Duodenal mucosa (tissue), 2 donors: Measurements from ENCODE around the gene ADD2.
"Not testable (repeated sequence)": the region's sequence is repeated elsewhere in the genome, so short reads cannot be mapped to it uniquely, and the experiment has no call there.

Source experiments
- H3K27ac ChIP-seq: one replicate; pipeline ENCODE4 v1.7.0; 2013; ENCODE audit warnings: low read depth, low read length
- H3K27me3 ChIP-seq, 2 donors: one replicate each; pipeline ENCODE4 v1.7.0; 2013; ENCODE audit warnings: low read length in 2 of 2, control low read depth in 1 of 2; ENCODE audit not compliant: insufficient read depth in 2 of 2, control insufficient read depth in 1 of 2
- H3K36me3 ChIP-seq, 2 donors: one replicate each; pipeline ENCODE4 v1.7.0; 2013; ENCODE audit warnings: low read length in 2 of 2, control low read depth in 1 of 2; ENCODE audit not compliant: insufficient read depth in 2 of 2, control insufficient read depth in 1 of 2
- H3K4me1 ChIP-seq, 2 donors: one replicate each; pipeline ENCODE4 v1.7.0; 2013; ENCODE audit warnings: low read length in 2 of 2, control low read depth in 1 of 2; ENCODE audit not compliant: insufficient read depth in 2 of 2, control insufficient read depth in 1 of 2
- H3K4me3 ChIP-seq, 2 donors: one replicate each; pipeline ENCODE4 v1.7.0; 2013; ENCODE audit warnings: low read length in 2 of 2, low read depth in 1 of 2
- H3K9ac ChIP-seq, 2 donors: one replicate each; pipeline ENCODE4 v1.7.0; 2013; ENCODE audit warnings: low read length in 2 of 2, low read depth in 1 of 2
- H3K9me3 ChIP-seq, 2 donors: one replicate each; pipeline ENCODE4 v1.7.0; 2013; ENCODE audit warnings: low read length in 2 of 2, control low read depth in 1 of 2; ENCODE audit not compliant: control insufficient read depth in 1 of 2

The ADD2 gene

DNA sequence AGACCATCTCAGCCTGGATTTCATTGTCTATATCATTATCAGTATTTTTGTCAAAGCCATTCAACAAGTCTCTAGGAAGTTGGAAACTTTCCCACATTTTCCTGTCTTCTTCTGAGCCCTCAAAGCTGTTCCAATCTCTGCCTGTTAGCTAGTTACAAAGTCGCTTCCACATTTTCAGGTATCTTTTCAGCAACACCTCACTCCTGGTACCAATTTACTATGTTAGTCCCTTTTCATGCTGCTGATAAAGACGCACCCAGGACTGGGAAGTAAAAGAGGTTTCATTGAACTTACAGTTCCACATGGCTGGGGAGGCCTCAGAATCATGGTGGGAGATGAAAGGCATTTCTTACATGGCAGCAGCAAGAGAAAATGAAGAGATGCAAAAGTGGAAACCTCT lies 31.7 kb upstream of the ADD2 start:
- Histone ChIP-seq H3K9ac (no peak overlapping the region), H3K4me1 (no peaks in the 10 kb centered on the region), H3K27me3 (peaks cover 0 to 7% of the 10 kb centered on the region in 2 donors), H3K4me3 (no peak overlapping the region), H3K36me3 (no peaks in the 10 kb centered on the region), H3K27ac (no peak overlapping the region), H3K9me3 (no peaks in the 10 kb centered on the region)

DNA sequence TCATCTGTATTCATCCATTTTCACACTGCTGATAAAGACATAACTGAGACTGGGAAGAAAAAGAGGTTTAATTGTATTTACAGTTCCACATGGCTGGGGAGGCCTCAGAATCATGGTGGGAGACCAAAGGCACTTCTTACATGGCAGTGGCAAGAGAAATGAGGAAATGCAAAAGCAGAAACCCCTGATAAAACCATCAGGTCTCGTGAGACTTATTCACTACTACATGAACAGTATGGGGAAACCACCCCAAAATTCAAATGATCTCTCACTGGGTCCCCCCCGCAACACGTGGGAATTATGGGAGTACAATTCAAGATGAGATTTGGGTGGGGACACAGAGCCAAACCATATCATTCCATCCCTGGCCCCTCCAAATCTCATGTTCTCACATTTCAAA lies 30.0 kb upstream of the ADD2 start:
- not testable (repeated sequence) for H3K4me1 ChIP-seq, H3K9ac ChIP-seq, H3K27ac ChIP-seq, H3K9me3 ChIP-seq, H3K4me3 ChIP-seq, H3K36me3 ChIP-seq
- H3K27me3 ChIP-seq = peaks cover 4 to 11% of the 10 kb centered on the region in 2 donors

DNA sequence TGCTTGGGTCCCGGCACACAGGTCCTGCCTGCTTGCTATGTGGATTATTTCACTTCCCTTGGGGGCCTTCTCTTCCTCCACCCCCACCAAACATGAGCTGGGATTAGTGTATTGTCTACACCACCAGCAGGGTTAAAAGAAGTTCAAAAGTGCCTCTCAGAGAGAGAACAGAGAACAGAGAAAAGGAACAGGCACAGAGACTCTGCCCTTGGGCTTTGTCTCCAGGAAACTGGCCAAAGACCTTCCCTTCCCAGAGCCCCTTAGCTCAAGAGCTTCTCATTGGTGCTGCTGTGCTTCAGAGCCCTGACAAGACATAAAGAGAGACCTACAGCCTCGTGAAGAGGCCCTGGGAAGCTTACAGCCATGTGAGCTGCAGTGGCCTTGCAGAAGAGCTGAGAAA lies 29.5 kb upstream of the ADD2 start:
- Histone ChIP-seq H3K4me3 (no peak overlapping the region), H3K4me1 (no peaks in the 10 kb centered on the region), H3K36me3 (no peaks in the 10 kb centered on the region), H3K9ac (no peak overlapping the region), H3K27me3 (peaks cover 4 to 15% of the 10 kb centered on the region in 2 donors), H3K9me3 (no peaks in the 10 kb centered on the region), H3K27ac (no peak overlapping the region)

DNA sequence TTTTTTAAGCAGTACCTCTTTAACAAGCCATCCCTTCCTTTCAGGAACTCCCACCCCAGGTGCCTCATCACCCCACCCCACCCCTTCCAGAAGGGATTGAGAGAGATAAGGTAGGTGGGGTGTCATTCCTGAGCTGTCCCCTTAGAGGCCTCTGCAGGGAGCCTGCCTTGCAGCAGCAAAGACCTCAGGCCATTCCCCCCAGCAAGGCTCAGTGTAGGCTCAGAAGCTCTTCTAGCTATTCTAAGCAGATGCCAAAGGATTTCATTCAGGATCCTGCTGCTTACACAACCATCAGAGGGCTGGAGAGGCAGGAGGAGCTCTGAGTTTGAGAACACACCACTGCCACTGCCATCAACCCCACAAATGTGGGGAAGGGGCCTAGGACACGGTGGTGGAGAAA lies 28.3 kb upstream of the ADD2 start:
- Histone ChIP-seq H3K36me3 (no peaks in the 10 kb centered on the region), H3K9ac (no peak overlapping the region), H3K9me3 (no peaks in the 10 kb centered on the region), H3K27ac (no peak overlapping the region), H3K27me3 (peaks cover 4 to 23% of the 10 kb centered on the region in 2 donors), H3K4me1 (no peaks in the 10 kb centered on the region), H3K4me3 (no peak overlapping the region)

DNA sequence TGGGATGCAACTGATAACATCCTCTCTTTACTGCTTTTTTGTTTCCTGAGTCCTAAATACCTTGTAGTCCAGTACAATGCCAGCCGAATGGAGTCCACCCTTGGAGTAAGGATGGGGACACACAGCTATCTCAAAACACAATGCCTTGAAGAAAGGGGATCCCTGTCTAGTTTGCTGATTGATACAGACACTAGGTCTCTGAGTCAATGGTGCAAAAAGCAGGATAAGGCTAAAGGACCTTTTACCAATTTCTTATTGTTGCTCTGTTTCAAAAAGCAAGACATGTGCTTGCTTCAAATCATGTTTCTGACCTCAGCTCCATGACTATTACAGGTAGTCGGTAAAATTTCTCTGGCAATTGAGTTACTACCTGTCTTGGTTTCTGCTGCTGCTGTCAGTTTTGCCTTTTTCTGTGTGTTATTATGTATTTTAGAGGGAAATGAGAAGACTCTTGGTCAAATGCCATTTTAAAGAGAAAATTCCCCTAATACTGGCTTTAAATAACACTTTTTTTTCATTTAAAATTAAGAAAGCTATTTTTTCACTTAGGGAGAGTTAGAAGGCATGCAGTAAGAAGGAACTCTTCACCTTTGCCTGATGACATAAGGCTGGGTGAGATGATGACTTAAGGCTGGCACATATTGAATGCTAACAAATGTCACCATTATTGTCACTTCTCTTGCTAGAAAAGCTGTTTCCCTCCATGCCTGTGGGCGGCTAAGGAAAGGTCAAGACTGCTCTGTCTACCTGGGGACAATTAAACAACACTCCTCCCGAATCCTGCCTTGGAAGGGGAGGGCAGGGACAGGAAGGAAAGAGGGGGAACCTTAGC lies 27.4 kb upstream of the ADD2 start:
- Histone ChIP-seq H3K36me3 (no peaks in the 10 kb centered on the region), H3K27me3 (peaks cover 4 to 25% of the 10 kb centered on the region in 2 donors), H3K27ac (no peak overlapping the region), H3K4me1 (no peaks in the 10 kb centered on the region), H3K9ac (no peak overlapping the region), H3K4me3 (no peak overlapping the region), H3K9me3 (no peaks in the 10 kb centered on the region)

DNA sequence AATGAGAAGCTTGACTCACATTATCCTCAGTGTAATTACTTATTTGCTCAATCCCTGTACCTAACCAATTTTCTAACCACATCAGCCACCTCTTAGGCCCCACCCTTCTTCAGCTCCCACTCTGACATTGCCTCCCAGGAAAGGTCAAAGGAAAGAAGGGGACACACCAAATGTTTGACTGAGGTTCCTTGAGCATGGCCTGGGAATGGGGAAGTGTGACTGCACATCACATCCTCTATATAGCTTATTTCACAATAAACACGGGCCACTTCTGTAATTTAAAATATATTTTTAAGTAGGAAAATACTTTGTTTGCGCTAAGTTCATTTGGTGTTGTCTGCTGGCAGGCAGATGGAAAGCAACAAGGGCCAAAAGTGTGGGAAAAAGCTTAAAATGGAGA lies 25.4 kb upstream of the ADD2 start:
- peaks cover 17 to 42% of the 10 kb centered on the region in 2 donors for H3K27me3 ChIP-seq
- no peak overlapping the region for H3K27ac ChIP-seq
- H3K4me3 ChIP-seq = no peak overlapping the region

DNA sequence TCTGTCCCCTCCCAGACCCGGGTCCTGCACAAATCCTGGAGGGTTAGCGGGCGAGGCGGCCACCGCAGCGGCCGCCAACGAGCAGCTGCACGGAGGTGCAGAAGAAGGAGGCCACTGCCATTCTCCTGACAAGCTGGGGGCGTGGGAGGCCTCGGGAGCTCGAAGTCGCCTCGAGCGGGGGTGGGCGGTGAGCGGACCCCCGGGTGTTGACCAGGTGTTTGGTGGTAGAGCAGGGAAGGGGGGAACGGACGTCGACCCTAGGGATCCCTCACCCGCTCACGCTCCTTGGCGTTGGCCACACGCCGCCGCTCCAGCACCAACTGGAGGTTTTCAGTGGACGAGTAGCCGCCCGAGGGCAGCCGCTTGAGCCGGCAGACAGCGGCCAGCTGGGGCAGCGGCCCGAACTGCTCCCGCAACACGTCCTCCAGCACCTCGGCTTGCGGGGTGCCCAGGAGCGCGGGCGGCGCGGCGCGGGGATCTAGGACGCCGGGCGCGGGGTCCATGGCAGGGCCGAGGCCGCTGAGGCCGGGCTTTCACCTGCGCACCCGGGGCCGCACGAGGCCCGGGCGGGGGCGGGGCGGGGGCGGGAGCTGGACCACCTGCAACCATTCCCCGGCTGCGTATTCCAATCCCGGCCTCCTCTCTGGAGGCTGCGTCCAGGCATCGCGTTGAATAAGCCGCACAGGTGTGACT lies 22.3 kb upstream of the ADD2 start, which contains the start of gene FIGLA:
TSS of gene FIGLA (minus strand) at position 508 of the 693 bp plus-strand sequence. CDS start at position 503, 5 bp downstream.
- H3K9ac ChIP-seq = no peak within 1 kb of the TSS
- peaks cover 24 to 58% of the 10 kb centered on the region in 2 donors for H3K27me3 ChIP-seq
- H3K27ac ChIP-seq = no peak within 1 kb of the TSS
- peak within 1 kb of the TSS in 1 of 2 donors; percentile 33 for H3K4me3 ChIP-seq
- H3K4me1 ChIP-seq = peaks cover 0 to 6% of the 10 kb centered on the region in 2 donors
- H3K36me3 ChIP-seq = no peaks in the 10 kb centered on the region
- no peaks in the 10 kb centered on the region for H3K9me3 ChIP-seq

More for the DNA sequence above, 25.4 kb upstream of the ADD2 start:
- no peak overlapping the region for H3K9ac ChIP-seq
- H3K9me3 ChIP-seq = no peaks in the 10 kb centered on the region
- H3K4me1 ChIP-seq = peaks cover 0 to 6% of the 10 kb centered on the region in 2 donors
- H3K36me3 ChIP-seq = no peaks in the 10 kb centered on the region

DNA sequence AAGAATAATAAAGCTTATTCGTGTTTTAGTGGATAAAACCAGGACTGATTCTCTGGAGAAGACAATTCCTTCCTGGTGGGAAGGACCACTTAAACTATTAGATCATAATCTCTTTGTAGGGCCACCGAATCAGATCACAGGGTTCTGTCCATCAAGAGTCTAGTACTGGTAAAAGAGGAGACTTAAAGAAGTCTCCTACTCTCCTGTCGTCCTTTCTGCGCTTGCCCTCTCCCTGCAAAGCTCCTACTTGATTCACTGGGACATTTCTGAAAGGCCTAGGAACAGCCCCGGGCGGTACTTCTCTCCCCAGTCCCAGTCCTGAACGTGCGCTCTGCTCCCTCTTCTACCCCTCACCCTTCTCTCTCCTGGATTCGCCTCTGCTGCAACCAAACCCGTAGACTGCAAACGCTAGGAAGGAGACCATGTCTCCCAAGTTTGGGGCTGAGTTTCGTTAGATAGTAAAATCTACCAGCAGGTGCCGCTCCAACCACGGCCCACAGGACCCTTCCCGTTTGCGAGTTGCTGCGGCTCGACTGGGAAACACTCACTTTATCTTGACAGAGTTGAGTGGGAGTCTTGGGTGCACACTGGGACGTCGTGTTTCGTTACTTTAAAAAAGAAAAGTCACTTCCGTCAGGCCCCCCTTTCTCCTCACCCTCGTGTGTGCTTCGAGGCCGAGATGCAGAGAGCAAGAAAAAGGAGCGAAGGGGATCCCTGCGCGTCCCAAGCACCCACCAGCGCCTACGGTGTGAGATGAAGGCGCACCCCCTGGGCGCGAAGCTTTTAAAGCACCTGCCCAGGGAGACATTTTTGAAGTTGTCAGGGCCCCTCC lies 21.5 kb upstream of the ADD2 start:
- H3K9me3 ChIP-seq = no peaks in the 10 kb centered on the region
- no peaks in the 10 kb centered on the region for H3K36me3 ChIP-seq
- peak overlapping the region in 1 of 2 donors; percentile 33 for H3K4me3 ChIP-seq
- H3K27me3 ChIP-seq = peaks cover 23 to 58% of the 10 kb centered on the region in 2 donors
- no peak overlapping the region for H3K27ac ChIP-seq
- peaks cover 0 to 6% of the 10 kb centered on the region in 2 donors for H3K4me1 ChIP-seq
- no peak overlapping the region for H3K9ac ChIP-seq

DNA sequence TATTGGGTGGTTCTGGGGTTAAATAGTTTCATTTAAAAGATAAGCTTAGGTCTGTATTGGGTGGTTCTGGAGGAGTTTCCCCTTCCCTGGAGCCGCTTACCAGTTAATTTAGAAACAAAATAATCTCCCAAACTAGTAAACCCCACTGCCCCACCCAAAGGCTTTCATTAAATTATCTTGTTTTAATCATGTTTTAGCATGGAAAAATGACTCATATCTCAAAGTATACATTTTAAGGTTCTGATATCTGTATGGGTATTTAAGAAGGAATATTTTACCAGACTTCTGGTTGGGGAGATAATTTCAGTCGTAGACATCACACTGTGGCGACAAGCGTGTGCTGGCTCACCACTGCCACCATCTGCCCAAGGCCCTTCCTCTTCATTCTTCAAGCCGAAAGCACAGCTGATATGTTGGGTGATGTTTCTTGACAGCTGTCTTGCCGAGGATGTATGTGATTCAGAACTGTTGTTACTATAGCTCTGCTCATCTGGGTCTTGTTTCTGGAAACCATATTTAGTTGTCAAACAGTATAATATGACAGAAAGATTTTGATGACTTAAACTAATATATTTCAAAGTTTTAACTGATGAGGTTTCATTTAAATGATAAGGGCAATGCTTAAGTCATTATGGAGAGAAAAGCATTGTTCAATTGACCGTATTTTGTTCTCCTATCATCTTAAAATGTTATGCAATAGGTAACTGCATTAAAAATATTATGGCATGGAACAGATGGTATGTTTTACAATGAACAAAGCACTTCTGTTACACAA lies 17.3 kb upstream of the ADD2 start:
- H3K36me3 ChIP-seq = no peaks in the 10 kb centered on the region
- peaks cover 0 to 6% of the 10 kb centered on the region in 2 donors for H3K4me1 ChIP-seq
- no peak overlapping the region for H3K27ac ChIP-seq
- H3K27me3 ChIP-seq = peaks cover 22 to 34% of the 10 kb centered on the region in 2 donors
- H3K4me3 ChIP-seq = no peak overlapping the region
- H3K9me3 ChIP-seq = no peaks in the 10 kb centered on the region
- no peak overlapping the region for H3K9ac ChIP-seq
